Loucy (cell line): ENCODE results near the gene XG.

Source experiments
- EZH2phosphoT487 ChIP-seq: fragments of 200-600 bp; IDR thresholded peaks from 2 replicates; pipeline ENCODE4 v1.6.1; 2018; ENCODE audit warnings: antibody characterized with exemption, mild to moderate bottlenecking, moderate library complexity, borderline replicate concordance
- TF ChIP-seq, protein P1 (sequence below): fragments of 200-600 bp; sonication (generic); conservative IDR thresholded peaks from 2 replicates; pipeline ENCODE4 v1.5.1; 2014; ENCODE audit warnings: mild to moderate bottlenecking, antibody characterized with exemption, low read length

DNA sequence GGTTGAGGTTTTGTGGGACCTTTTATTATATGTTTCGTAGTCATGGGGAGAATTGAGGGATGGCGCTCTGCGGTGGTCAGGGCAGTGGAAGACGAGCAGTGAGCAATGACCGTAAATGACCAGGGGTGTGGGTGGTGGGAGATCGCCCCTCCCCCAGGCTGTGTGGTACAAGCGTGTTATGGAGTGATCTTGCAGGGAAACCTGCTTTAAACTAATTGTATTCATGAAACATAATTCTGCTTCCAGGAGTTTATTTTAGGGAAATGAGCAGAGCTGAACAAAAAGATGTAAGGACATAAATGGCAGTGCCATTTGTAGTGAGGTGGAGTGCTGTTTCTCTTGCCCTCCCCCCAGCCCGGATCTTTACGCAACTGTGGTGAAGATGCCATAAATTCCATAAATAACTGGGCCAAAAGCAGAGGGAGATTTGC is 97.0 kb downstream of the XG start:
- TF ChIP-seq, protein P1, sequence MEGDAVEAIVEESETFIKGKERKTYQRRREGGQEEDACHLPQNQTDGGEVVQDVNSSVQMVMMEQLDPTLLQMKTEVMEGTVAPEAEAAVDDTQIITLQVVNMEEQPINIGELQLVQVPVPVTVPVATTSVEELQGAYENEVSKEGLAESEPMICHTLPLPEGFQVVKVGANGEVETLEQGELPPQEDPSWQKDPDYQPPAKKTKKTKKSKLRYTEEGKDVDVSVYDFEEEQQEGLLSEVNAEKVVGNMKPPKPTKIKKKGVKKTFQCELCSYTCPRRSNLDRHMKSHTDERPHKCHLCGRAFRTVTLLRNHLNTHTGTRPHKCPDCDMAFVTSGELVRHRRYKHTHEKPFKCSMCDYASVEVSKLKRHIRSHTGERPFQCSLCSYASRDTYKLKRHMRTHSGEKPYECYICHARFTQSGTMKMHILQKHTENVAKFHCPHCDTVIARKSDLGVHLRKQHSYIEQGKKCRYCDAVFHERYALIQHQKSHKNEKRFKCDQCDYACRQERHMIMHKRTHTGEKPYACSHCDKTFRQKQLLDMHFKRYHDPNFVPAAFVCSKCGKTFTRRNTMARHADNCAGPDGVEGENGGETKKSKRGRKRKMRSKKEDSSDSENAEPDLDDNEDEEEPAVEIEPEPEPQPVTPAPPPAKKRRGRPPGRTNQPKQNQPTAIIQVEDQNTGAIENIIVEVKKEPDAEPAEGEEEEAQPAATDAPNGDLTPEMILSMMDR: no peak
- no peak for TF ChIP-seq EZH2phosphoT487
